HCT116 (cell line): Measurements from ENCODE around the gene CASP9. TPM values are rescaled to one million over a fixed set of nuclear protein-coding genes. Genes with fewer than 3 reads are reported as not detected.

Source experiments
- ATAC-seq: fragments of 200-7000 bp; cut with Tn5 transposase; 2 replicates; pipeline ENCODE4 v1.9.1; 2020; ENCODE audit warnings: mild to moderate bottlenecking, moderate library complexity
- BruUV-seq: library from RNA; stranded (reverse); fragments of 400-500 nt; replicated peaks from 2 replicates; lab custom pipeline; 2021; lab: Mats Ljungman, UMichigan
- CTCF ChIA-PET: fragments of 300-600 bp; sonication (Branson Sonifier 250); formaldehyde crosslinking; loops from one replicate; lab custom pipeline; 2021; ENCODE audit warnings: antibody characterized with exemption; lab: Charles Lee
- POLR2A ChIA-PET: fragments of 300-600, 350-600 bp; sonication (Branson Sonifier 250); formaldehyde crosslinking; loops from one replicate; lab custom pipeline; 2021; ENCODE audit warnings: antibody characterized with exemption; lab: Charles Lee
- RAD21 ChIA-PET, 2 experiments: fragments of 300-600 bp; sonication (Branson Sonifier 250); formaldehyde crosslinking; loops; one replicate each; lab custom pipeline; 2023; ENCODE audit warnings: low total read pairs in 2 of 2; ENCODE audit not compliant: uncharacterized antibody in 2 of 2, unreplicated experiment in 2 of 2, low non-redundant PET in 1 of 2; lab: Charles Lee
- DNase-seq: peaks from one replicate; pipeline ENCODE4 v3.0.0-alpha.2; 2010; ENCODE audit warnings: low read depth, low spot score
- H2AFZ ChIP-seq: fragments of 200-600 bp; shearing (Covaris generic), sonication (generic); 2 replicates; pipeline ENCODE4 v1.6.1; 2017; ENCODE audit warnings: low read depth, mixed run types, mixed read lengths, antibody characterized with exemption, low read length; ENCODE audit not compliant: poor library complexity, severe bottlenecking
- H3K27ac ChIP-seq: 2 replicates; pipeline ENCODE4 v1.5.1; 2012; ENCODE audit warnings: low read depth, low read length
- H3K27me3 ChIP-seq: fragments of 200-600 bp; sonication (generic); 2 replicates; pipeline ENCODE4 v1.6.1; 2016; ENCODE audit warnings: mixed run types, low read length, mixed read lengths; ENCODE audit not compliant: insufficient read depth
- H3K36me3 ChIP-seq, 2 experiments: fragments of 200-500 bp in 1 of 2; fragments of 200-600 bp in 1 of 2; sonication (Bioruptor generic) in 1 of 2; sonication (generic) in 1 of 2; 2 replicates each; pipeline versions ENCODE4 v1.5.1 to v1.6.1; 2014 to 2016; ENCODE audit warnings: low read length in 2 of 2, inconsistent platforms in 1 of 2, mixed read lengths in 1 of 2, mixed run types in 1 of 2; ENCODE audit not compliant: insufficient read depth in 2 of 2, control insufficient read depth in 1 of 2
- H3K4me1 ChIP-seq, 2 experiments: fragments of 200-600 bp in 1 of 2; sonication (generic) in 1 of 2; 2 replicates each; pipeline versions ENCODE4 v1.5.1 to v1.6.1; 2012 to 2017; ENCODE audit warnings: low read length in 2 of 2, inconsistent platforms in 1 of 2, mild to moderate bottlenecking in 1 of 2, mixed read lengths in 1 of 2, mixed run types in 1 of 2, moderate library complexity in 1 of 2; ENCODE audit not compliant: insufficient read depth in 2 of 2, control insufficient read depth in 1 of 2
- H3K4me2 ChIP-seq: fragments of 200-600 bp; sonication (generic); 2 replicates; pipeline ENCODE4 v1.6.1; 2017; ENCODE audit warnings: mixed run types, low read length, mixed read lengths
- H3K4me3 ChIP-seq, 2 experiments: fragments of 200-600 bp in 1 of 2; sonication (generic) in 1 of 2; replicated peaks in 1 of 2; 2 replicates each; pipeline ENCODE4 v1.5.1; 2011 to 2016; ENCODE audit warnings: low read length in 2 of 2, control low read depth in 1 of 2, low read depth in 1 of 2, mild to moderate bottlenecking in 1 of 2, mixed read lengths in 1 of 2, mixed run types in 1 of 2
- H3K79me2 ChIP-seq: fragments of 200-600 bp; sonication (generic); 2 replicates; pipeline ENCODE4 v1.6.1; 2017; ENCODE audit warnings: mild to moderate bottlenecking, mixed run types, low read length, moderate library complexity, mixed read lengths; ENCODE audit not compliant: insufficient read depth
- H3K9ac ChIP-seq: fragments of 200-600 bp; sonication (generic); 2 replicates; pipeline ENCODE4 v1.6.1; 2016; ENCODE audit warnings: low read length, mixed read lengths
- H3K9me2 ChIP-seq: fragments of 200-600 bp; sonication (generic), shearing (Covaris generic); 2 replicates; pipeline ENCODE4 v1.6.1; 2017; ENCODE audit warnings: mixed run types, mild to moderate bottlenecking, moderate library complexity; ENCODE audit not compliant: insufficient read depth
- H3K9me3 ChIP-seq, 2 experiments: fragments of 200-500 bp in 1 of 2; fragments of 200-600 bp in 1 of 2; sonication (Bioruptor generic) in 1 of 2; sonication (generic) in 1 of 2; 2 replicates each; pipeline ENCODE4 v1.6.1; 2014 to 2017; ENCODE audit warnings: low read length in 2 of 2, mixed read lengths in 2 of 2, inconsistent platforms in 1 of 2, low read depth in 1 of 2, mild to moderate bottlenecking in 1 of 2, mixed run types in 1 of 2, moderate library complexity in 1 of 2; ENCODE audit not compliant: control insufficient read depth in 1 of 2, insufficient read depth in 1 of 2
- H4K20me1 ChIP-seq: fragments of 200-600 bp; sonication (generic), shearing (Covaris generic); 2 replicates; pipeline ENCODE4 v1.6.1; 2017; ENCODE audit warnings: mixed run types, mild to moderate bottlenecking, moderate library complexity; ENCODE audit not compliant: insufficient read depth
- JUND ChIP-seq: IDR thresholded peaks from 2 replicates; pipeline ENCODE4 v1.6.1; 2012
- RAD21 ChIP-seq: IDR thresholded peaks from 2 replicates; pipeline ENCODE4 v1.6.1; 2012; ENCODE audit warnings: low read depth, mild to moderate bottlenecking
- TCF7L2 ChIP-seq: IDR thresholded peaks from 2 replicates; pipeline ENCODE4 v1.7.0; 2011; ENCODE audit warnings: borderline replicate concordance, inconsistent platforms; ENCODE audit not compliant: insufficient read depth, insufficient read length; ENCODE audit errors: extremely low read depth
- intact Hi-C: fragments of 100-400 bp; cut with micrococcal nuclease; formaldehyde crosslinking; loops from 2 replicates; pipeline ENCODE4 v1.10.0; 2022
- total RNA-seq: library from RNA; stranded (reverse); gene quantifications from one replicate; pipeline ENCODE4 v1.2.1, GENCODE V29; 2021; ENCODE audit not compliant: unreplicated experiment
- TF ChIP-seq, protein P1 (sequence below): IDR thresholded peaks from 2 replicates; pipeline ENCODE4 v1.6.1; 2012; ENCODE audit warnings: low read depth
- TF ChIP-seq, protein P2 (sequence below): IDR thresholded peaks from 2 replicates; pipeline ENCODE4 v1.6.1; 2012

CASP9 gene
- total RNA-seq, 1 experiment from 2014 or later: 10.6 TPM

DNA sequence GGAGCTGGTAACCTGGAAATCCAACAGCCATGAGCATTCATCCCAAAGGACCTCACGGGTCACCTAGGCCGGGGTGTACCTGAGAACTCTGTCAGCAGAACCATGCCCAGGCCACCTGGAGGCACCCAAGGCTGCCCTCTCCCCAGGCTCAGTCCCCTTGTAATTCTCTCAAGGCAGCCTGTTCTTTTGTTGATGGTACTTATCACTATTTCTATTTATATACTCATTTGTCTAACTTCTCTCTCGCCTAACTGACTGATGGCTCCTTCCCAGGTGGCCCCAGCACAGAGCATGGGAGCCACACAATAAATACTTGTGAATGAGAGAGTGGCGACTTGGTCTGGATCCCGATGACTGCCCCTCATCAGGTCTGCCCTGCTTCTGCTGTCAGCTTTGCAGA, 16.7 kb downstream of the CASP9 start:
- intact Hi-C loops: no loop called here
- no peaks in the 10 kb centered on the region for H3K27me3 ChIP-seq
- TF ChIP-seq TCF7L2: no peak
- no peaks in the 10 kb centered on the region for H3K36me3 ChIP-seq
- no peaks in the 10 kb centered on the region for H3K4me1 ChIP-seq
- ATAC-seq: no peak
- DNase-seq: no peak
- CTCF ChIA-PET: no interaction called here
- H2AFZ ChIP-seq: no peak overlapping the region
- no peak overlapping the region for H3K4me3 ChIP-seq
- H3K27ac ChIP-seq: no peak overlapping the region
- no peaks in the 10 kb centered on the region for H3K9me2 ChIP-seq
- H4K20me1 ChIP-seq: no peaks in the 10 kb centered on the region
- H3K9me3 ChIP-seq: no peaks in the 10 kb centered on the region
- no peak overlapping the region for H3K4me2 ChIP-seq
- POLR2A ChIA-PET: no interaction called here
- no TSS peak for BruUV-seq
- RAD21 ChIA-PET: no interaction called here
- no peaks in the 10 kb centered on the region for H3K79me2 ChIP-seq
- H3K9ac ChIP-seq: no peak overlapping the region

DNA sequence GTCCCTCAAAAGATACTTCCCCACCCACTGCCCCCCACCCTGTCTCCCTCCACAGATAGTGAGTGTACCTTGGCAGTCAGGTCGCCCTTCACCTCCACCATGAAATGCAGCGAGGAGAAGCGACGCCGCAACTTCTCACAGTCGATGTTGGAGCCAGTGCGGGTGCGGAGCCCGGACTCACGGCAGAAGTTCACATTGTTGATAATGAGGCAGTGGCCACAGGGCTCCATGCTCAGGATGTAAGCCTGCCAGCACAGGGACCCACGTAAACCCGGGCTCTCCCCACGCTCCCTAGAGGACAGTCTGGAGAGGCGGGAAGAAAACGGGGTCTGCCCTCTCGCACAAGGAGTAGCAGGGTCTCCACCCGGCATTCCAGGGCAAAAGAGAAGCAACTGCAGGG, 17.2 kb downstream of the CASP9 start:
- H3K4me2 ChIP-seq: no peak overlapping the region
- RAD21 ChIA-PET: no interaction called here
- TF ChIP-seq RAD21 (no peak), JUND (no peak)
- TF ChIP-seq, protein P1, sequence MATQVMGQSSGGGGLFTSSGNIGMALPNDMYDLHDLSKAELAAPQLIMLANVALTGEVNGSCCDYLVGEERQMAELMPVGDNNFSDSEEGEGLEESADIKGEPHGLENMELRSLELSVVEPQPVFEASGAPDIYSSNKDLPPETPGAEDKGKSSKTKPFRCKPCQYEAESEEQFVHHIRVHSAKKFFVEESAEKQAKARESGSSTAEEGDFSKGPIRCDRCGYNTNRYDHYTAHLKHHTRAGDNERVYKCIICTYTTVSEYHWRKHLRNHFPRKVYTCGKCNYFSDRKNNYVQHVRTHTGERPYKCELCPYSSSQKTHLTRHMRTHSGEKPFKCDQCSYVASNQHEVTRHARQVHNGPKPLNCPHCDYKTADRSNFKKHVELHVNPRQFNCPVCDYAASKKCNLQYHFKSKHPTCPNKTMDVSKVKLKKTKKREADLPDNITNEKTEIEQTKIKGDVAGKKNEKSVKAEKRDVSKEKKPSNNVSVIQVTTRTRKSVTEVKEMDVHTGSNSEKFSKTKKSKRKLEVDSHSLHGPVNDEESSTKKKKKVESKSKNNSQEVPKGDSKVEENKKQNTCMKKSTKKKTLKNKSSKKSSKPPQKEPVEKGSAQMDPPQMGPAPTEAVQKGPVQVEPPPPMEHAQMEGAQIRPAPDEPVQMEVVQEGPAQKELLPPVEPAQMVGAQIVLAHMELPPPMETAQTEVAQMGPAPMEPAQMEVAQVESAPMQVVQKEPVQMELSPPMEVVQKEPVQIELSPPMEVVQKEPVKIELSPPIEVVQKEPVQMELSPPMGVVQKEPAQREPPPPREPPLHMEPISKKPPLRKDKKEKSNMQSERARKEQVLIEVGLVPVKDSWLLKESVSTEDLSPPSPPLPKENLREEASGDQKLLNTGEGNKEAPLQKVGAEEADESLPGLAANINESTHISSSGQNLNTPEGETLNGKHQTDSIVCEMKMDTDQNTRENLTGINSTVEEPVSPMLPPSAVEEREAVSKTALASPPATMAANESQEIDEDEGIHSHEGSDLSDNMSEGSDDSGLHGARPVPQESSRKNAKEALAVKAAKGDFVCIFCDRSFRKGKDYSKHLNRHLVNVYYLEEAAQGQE: no peak
- TF ChIP-seq, protein P2, sequence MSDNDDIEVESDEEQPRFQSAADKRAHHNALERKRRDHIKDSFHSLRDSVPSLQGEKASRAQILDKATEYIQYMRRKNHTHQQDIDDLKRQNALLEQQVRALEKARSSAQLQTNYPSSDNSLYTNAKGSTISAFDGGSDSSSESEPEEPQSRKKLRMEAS: no peak
- TF ChIP-seq, all 23 proteins: peak for 0
- ChIA-PET CTCF (no interaction called here), POLR2A (no interaction called here)
- Histone ChIP-seq H3K27me3 (no peaks in the 10 kb centered on the region), H3K9me2 (no peaks in the 10 kb centered on the region), H3K79me2 (no peaks in the 10 kb centered on the region), H3K36me3 (no peaks in the 10 kb centered on the region), H3K9ac (no peak overlapping the region), H3K4me3 (no peak overlapping the region), H2AFZ (no peak overlapping the region), H4K20me1 (no peaks in the 10 kb centered on the region), H3K27ac (no peak overlapping the region), H3K9me3 (no peaks in the 10 kb centered on the region), H3K4me1 (no peaks in the 10 kb centered on the region)
- ATAC-seq (no peak), DNase-seq (no peak)
- BruUV-seq: no TSS peak
- intact Hi-C loops: no loop called here
